K562 (cell line): ENCODE results near the gene NRROS.
A peak's percentile ranks its signal among the peaks of the same experiment; 100 is the strongest.

Experiments used
- ATF1 ChIP-seq, 2 experiments: fragments of 450-650 bp in 1 of 2; IDR thresholded peaks; 2 replicates each; pipeline ENCODE4 v1.6.1; 2016; ENCODE audit warnings: missing compliant biosample characterization in 1 of 2, missing genetic modification characterization in 1 of 2
- MAX ChIP-seq: sonication (generic); formaldehyde crosslinking; IDR thresholded peaks from 2 replicates; pipeline ENCODE4 v1.9.0; 2022; ENCODE audit warnings: mild to moderate bottlenecking, missing genetic modification reagents
- ZNF592 ChIP-seq: fragments of 450-650 bp; IDR thresholded peaks from 2 replicates; pipeline ENCODE4 v1.6.1; 2017; ENCODE audit warnings: antibody characterized with exemption, mild to moderate bottlenecking

DNA sequence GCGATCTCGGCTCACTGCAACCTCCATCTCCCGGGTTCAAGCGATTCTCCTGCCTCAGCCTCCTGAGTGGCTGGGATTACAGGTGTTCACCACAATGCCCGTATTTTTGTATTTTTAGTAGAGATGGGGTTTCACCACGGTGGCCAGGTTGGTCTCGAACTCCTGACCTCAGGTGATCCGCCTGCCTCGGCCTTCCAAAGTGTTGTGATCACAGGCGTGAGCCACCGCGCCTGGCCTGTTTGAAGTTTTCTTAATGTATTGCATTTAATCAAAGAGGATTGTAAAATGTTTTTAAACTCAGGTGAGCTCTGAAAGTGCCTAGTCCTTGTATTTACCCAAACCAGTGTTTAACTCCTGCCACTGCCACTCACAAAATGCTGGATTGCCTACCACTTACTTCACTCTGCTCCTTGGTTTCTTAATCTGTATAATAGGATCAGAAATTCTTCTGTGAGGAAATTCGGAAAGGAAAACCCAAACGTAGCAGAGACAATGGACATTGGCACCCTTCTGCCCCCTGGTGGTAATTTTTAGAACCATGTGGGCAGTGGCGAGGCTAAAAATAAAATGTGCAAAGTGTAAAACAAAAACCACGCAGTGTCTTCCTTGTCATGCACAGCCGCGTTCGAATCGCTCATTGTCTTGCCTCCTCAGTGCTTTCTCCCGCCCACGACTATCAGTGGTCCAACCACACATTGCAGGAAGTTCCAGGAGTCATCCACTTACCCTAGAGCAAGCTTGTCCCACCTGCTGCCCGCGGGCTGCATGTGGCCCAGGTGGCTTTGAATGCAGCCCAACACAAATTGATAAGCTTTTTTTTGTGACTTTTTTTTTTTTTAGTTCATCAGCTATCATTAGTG lies 45.3 kb downstream of the NRROS start:
- TF ChIP-seq MAX (CRISPR knock-in tag) (no peak), ZNF592 (no peak), ATF1 (CRISPR knock-in tag; IDR thresholded peaks at IDR 0.05) (no peak), ATF1 (tag; IDR thresholded peaks at IDR 0.05) (peak; percentile 46; the same call in 1 of the 2 replicates)
